Limb (tissue), 2 donors: ENCODE results near the gene ZFHX3.
"Not testable (repeated sequence)": the region's sequence is repeated elsewhere in the genome, so short reads cannot be mapped to it uniquely, and the experiment has no call there.

Source experiments
- DNase-seq, 2 donors: peaks; one replicate each; pipeline ENCODE4 v3.0.0-alpha.2; 2016; ENCODE audit errors: extremely low spot score in 2 of 2

ZFHX3 gene

GRCh38 chr16:73022534-73022933, 25.4 kb downstream of the ZFHX3 start:
- no peak for DNase-seq

GRCh38 chr16:73021866-73022495, 25.9 kb downstream of the ZFHX3 start:
- no peak for DNase-seq

- DNase-seq, result no peak
Measured at GRCh38 chr16:73020409-73020884, 27.5 kb downstream of the ZFHX3 start.

- DNase-seq, result no peak
Measured at GRCh38 chr16:73019457-73020362, 28.2 kb downstream of the ZFHX3 start.

- no peak for DNase-seq
Measured at GRCh38 chr16:73018821-73019456, 29.0 kb downstream of the ZFHX3 start.

- DNase-seq, result no peak
Measured at GRCh38 chr16:73017321-73017720, 30.6 kb downstream of the ZFHX3 start.

GRCh38 chr16:73016488-73016830, 31.5 kb downstream of the ZFHX3 start:
- DNase-seq, result no peak

- DNase-seq, result no peak
Measured at GRCh38 chr16:73015612-73016487, 32.1 kb downstream of the ZFHX3 start.

- no peak for DNase-seq
Measured at GRCh38 chr16:73014768-73015167, 33.2 kb downstream of the ZFHX3 start.

- DNase-seq, result no peak
Measured at GRCh38 chr16:73013974-73014373, 34.0 kb downstream of the ZFHX3 start.

GRCh38 chr16:73012341-73012740, 35.6 kb downstream of the ZFHX3 start:
- no peak for DNase-seq

- no peak for DNase-seq
Measured at GRCh38 chr16:73011926-73012325, 36.0 kb downstream of the ZFHX3 start.

- DNase-seq, result no peak
Measured at GRCh38 chr16:73010150-73010676, 37.7 kb downstream of the ZFHX3 start.

- DNase-seq, result not testable (repeated sequence)
Measured at GRCh38 chr16:73009710-73010109, 38.2 kb downstream of the ZFHX3 start.

GRCh38 chr16:73006026-73006425, 41.9 kb downstream of the ZFHX3 start:
- DNase-seq, result no peak

GRCh38 chr16:73002866-73003265, 45.1 kb downstream of the ZFHX3 start:
- DNase-seq, result peak in 1 of 2 donors; percentile 51

- no peak for DNase-seq
Measured at GRCh38 chr16:73000907-73001521, 46.9 kb downstream of the ZFHX3 start.

- peak; percentile 60 to 63 for DNase-seq
Measured at GRCh38 chr16:73000020-73000906, 47.7 kb downstream of the ZFHX3 start.

- DNase-seq, result no peak
Measured at GRCh38 chr16:72999541-73000019, 48.3 kb downstream of the ZFHX3 start.
